ENCODE data around the gene PTPRU.
"Not testable (repeated sequence)": the region's sequence is repeated elsewhere in the genome, so short reads cannot be mapped to it uniquely, and the experiment has no call there.

Gene PTPRU

DNA sequence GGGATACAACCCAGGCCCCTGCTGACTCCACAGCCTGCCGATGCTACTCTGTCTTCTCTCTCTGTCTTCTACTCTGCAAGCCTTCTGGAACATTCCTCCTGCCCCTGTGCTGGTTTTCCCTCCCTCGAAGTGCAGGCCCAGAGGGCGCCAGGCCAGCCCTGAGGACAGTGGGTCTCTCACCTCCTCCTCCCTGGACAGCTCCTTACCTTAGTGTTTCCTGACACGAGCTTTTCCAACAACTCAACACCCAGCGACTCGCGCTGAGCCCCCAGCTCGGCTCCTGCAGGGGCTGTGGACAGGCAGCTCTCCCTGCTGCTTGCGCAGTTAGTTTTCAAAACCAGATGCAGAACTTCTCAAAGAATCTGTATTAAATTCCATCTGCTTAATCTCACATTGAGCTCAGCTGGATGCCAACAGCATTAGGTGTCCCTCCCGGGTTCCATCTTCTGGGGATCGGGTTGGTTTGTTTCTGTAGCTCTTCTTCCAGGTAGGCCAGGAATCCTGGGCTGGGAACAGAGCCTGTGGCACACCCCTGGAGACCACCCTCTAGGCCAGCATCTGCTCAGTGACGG lies 54.2 kb downstream of the PTPRU start:
- no peak for DNase-seq (ENCODE audit: low read depth)

DNA sequence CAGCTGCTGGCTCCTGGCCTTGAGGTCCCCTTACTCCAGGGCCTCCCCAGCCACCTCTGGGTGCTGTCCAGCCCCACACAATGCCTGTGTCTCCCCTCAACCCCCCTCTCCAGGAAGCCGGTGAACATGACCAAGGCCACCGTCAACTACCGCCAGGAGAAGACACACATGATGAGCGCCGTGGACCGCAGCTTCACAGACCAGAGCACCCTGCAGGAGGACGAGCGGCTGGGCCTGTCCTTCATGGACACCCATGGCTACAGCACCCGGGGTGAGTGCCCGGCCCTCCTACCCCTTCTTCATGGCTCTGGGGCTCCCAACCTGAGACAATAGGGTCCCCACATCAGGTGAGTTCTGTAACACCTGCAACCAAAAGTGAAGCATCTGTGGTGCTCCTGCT lies 55.4 kb downstream of the PTPRU start:
- no peak for DNase-seq (ENCODE audit: low read depth)

DNA sequence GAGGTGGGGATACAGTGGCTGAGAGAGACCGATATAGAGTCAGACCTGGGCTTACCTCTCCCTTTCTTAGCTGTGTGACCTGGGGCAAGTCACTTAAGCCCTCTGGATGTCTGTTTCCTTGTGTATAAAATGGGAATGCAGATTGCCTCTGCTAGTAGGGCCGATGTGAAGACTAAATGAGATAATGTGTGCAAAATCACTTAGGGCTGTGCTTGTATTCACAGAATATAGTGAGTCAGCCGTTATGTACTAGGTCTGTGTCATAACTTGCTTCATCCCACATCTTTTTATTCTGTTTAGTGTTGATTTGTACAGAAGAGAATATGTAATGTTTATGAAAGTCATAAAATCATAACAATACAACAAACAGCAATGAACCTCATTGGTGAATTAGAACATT lies 56.0 kb downstream of the PTPRU start:
- DNase-seq (ENCODE audit: low read depth): no peak

DNA sequence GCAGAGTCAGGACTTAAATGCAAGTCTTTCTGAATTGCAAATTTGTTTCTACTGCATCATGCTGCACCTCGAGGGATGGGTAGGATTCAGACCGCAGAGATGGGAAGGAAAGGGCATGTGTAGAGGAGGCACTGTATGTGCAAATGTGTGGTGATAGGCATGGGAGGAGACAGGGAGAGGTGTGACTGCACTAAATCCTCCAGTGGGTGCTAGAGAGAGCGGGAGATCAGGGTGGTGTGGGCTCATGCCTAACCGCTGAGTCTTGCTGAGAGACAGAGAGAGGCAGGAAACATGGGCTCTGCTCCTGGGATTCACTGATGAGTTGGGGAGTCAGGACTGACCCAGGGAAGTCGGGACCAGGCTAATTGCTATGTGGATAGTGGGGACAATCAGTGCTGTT lies 61.1 kb downstream of the PTPRU start:
- DNase-seq (ENCODE audit: low read depth): no peak

DNA sequence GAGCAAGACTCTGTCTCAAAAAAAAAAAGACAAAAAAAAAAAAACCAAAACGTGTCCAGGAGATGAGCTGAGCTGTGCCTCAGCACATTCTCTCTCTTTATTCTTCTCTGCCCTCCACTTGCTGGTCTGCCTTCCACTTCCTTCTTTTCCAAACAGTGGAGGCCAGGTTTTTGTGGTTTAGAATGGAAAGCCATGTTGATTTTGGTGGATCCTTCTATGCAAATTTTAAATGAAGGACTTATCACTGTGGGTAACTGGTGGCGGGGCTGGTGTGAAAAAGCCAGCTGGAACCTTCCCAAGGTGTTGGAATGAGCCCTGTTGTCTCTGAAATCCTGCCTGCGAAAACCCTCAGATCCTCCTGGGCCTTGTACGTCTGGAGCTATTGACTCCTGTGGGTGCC lies 61.9 kb downstream of the PTPRU start:
- DNase-seq (ENCODE audit: low read depth): no peak

DNA sequence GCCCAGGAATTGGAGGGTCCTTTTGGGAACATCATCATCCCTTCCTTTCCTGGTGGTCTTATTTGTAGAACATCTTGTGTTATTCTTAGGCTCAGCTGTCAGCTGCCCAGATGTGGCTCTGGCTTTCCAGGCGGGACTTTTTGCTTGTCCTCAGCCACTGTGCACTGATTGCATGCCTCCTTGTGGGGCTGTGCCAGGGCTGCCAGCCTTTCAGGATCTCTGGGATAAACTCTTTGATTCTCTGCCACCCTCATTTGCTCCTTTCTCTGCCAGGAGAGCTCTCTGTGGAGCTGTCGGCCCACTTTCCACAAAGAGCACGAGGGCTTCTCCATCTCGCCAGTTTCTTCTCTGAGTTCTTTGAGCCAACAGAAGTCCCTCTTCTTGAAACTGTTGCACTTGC lies 63.1 kb downstream of the PTPRU start:
- no peak for DNase-seq (ENCODE audit: low read depth)

DNA sequence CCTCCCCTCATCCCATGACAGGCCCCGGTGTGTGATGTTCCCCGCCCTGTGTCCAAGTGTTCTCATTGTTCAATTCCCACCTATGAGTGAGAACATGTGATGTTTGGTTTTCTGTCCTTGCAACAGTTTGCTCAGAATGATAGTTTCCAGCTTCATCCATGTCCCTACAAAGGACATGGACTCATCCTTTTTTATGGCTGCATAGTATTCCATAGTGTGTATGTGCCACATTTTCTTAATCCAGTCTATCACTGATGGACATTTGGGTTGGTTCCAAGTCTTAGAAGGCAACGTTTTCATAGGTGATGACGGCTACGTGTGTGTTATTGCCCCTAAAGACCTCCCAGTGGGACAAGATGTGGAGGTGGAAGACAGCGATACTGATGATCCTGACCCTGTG lies 65.4 kb downstream of the PTPRU start:
- DNase-seq (ENCODE audit: low read depth): not testable (repeated sequence)

DNA sequence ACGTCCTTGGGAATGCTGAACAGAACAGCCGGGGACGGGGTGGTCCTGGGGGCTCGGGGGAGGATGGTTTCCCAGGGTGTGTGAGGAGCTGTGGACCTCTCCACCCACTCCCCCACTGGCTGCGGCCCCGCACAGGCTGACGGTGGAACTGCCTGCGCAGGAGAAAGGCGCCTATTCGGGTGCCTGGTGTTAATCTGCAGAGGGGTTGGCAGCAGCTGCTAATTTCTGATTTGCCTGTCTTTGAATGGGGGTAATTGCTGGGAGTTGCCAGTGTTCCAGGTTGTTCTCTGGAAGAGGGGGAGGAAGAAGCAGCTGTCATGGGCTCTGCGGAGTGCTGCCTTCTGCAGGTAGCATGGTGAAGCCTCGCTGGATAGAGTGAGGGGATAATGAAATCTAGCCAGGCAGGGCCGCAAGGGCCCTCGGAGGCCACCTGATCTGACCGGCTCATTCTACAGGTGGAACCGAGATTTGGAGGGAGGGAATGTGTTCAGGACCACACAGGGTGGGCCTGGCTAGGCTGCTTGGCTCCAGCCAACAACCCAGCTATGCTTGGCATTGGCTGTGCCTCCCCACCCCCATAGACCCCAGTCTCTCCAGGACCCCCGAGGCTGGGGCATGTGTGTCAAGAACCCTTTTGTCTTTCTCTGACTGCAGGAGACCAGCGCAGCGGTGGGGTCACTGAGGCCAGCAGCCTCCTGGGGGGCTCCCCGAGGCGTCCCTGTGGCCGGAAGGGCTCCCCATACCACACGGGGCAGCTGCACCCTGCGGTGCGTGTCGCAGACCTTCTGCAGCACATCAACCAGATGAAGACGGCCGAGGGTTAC lies 67.1 kb downstream of the PTPRU start:
- DNase-seq (ENCODE audit: low read depth): no peak

DNA sequence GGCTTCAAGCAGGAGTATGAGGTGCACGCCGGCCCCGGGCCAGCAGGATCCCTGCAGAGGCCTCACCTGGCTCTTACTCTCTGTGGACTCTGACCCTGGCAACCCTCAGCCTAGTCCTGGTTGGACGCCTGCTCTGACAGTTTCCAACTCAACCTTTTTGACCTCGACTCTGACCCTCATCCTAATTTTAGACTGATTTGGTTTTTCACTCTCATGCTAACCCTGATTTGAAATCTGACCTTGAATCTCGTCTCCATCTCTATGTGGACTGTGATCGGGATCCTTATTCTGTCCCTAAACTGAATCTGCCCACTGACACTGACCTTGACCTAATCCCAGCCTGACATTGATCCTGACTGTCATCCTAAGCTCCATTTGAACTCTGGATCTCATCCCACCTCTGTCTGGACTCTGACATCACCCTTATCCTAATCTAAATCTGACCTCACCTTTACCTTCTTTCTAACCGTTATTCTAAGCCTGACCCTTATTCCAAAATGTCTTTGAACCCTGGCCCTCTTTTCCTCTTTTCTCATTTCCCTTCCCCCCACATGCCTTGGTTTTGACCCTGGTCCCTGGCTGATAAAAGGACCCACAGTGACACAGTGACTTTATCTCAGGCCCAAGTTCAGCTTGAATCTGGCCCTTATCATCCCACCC lies 67.8 kb downstream of the PTPRU start:
- DNase-seq (ENCODE audit: low read depth): no peak

DNA sequence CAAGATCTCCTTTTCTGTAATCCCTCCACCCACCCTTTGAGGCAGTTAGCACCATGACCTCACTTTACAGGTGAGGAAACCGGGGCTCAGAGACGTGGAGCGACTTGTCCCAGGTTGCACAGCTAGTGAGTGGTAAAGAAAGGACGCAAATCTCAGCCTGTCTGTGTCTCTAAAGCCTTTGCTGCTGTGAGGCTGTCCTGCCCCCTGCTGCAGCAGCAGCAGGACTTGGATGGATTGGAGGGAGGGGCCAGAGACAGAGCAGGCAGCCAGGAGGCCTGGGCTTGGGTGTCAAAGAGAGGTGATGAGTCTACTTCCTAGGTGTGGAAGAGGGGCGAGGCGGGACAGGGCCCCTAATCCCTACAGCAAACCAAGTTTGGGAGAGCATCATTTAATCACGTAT lies 69.6 kb downstream of the PTPRU start:
- DNase-seq (ENCODE audit: low read depth): no peak

DNA sequence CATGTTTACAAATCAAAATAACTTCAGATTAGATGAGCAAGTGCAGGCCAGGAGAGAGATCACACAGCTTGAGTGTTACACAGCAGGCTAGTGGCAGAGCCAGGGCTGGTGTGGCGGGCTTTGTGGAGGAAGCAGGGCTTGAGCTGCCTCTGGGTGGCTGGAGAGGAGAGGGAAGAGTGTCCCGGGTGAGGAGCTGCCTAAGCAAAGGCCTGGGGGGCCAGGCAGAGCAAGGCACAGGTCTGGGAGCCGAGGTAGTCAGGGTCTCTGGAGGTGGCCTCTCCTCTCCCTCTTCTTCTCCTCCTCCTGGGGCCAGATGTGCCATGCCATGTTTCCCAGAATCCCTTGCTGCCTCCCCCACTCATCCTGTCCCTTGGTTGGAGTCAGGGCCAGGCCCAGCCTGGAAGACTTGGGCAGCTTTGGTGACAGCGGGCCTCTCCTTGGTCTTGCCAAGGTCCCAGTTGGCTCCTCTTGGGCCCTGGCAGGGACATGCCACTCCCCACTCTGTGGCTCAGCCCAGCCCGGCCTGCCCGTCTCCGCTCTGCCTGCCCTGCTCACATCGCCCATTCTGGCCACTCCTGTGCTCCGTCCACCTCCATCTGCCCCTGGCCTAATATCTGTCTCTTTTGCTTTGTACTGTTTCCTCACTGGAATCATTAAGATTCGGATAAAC lies 70.3 kb downstream of the PTPRU start:
- no peak for DNase-seq (ENCODE audit: low read depth)

DNA sequence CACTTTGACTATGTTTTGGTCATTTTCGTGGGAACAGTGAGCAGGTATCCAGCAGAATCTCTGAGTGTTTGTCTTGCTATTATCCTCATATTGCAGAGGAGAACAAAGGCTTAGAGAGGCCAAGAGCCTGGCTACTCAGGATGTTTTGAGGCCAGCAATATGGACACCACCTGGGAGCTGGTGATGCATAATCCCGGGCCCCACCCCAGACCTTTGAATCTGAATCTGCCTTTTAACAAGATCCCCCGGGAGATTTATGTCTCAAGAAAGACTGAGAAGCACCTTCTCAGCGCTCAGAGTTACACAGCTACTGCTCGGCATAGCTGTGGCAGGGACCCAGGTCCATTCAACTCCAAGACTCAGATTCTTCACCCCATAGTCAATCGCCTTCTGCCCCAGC lies 72.8 kb downstream of the PTPRU start:
- DNase-seq (ENCODE audit: low read depth): no peak

DNA sequence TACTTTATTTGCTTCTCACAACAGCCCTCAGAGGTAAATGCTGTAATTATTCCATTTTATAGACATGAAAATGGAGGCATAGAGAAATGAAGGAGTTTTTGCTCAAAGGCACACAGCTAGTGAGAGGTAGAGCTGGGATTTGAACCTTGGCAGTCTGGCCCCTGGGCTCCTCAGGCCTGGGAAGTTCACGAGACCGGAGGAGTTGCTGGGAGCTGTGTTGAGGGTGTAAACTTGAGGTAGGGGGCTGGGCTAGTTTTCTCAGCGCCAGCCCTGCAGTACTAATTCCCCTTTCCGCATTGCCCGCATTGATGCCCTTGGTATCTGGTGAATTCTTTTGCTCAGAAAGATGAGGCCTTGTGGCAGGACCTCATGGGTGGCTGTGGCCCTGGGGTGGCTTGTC lies 73.3 kb downstream of the PTPRU start:
- no peak for DNase-seq (ENCODE audit: low read depth)

DNA sequence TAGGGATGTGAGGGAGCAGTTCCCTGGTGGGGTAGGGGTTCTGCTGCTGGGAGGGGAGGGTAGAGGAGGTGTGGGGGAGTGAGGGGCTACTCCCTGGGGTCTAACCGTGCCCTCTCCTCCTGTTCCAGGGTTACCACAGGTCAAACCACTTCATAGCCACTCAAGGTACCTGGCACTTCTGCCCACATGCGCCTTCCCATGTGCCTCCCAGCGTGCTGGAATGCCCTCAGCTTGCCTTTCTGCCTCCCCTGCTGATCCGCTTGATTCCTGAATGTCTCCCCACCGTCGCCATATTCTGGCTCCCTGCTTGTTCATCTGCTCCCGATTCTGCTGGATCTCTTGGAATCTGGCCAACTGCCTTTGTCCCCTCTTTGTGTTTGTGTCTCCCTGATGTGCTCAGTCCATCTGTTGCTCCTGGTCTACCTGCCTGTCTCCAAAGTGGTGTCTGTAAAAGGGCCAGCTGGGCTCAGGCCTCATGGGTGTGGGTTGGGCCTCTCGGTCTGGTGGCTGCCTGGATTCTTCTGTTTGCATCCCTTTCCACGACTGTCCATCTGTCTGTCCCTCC lies 74.4 kb downstream of the PTPRU start:
- no peak for DNase-seq (ENCODE audit: low read depth)

DNA sequence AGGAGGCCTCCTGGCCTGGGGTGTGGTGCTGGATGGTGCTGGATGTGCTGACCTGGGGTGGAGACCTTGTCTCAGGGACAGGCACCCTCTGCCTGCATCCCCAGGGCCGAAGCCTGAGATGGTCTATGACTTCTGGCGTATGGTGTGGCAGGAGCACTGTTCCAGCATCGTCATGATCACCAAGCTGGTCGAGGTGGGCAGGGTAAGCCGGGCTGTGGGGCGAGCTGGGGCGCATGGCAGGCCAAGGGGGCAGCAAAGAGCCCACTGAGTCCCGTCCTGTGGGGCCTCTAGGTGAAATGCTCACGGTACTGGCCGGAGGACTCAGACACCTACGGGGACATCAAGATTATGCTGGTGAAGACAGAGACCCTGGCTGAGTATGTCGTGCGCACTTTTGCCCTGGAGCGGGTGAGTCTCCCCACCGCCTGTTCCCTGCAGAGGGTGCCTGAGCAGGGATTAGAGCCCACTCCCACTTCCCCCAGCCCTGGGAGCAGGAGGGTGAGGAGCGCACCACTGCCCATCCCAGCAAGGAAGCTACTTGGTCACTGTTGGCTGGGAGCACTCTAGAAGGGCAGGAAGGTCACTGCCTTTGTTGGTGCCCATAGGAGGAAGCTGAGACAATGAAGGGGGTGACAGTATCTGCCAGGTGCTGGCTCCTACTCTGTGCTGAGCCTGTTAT lies 75.2 kb downstream of the PTPRU start:
- no peak for DNase-seq (ENCODE audit: low read depth)

DNA sequence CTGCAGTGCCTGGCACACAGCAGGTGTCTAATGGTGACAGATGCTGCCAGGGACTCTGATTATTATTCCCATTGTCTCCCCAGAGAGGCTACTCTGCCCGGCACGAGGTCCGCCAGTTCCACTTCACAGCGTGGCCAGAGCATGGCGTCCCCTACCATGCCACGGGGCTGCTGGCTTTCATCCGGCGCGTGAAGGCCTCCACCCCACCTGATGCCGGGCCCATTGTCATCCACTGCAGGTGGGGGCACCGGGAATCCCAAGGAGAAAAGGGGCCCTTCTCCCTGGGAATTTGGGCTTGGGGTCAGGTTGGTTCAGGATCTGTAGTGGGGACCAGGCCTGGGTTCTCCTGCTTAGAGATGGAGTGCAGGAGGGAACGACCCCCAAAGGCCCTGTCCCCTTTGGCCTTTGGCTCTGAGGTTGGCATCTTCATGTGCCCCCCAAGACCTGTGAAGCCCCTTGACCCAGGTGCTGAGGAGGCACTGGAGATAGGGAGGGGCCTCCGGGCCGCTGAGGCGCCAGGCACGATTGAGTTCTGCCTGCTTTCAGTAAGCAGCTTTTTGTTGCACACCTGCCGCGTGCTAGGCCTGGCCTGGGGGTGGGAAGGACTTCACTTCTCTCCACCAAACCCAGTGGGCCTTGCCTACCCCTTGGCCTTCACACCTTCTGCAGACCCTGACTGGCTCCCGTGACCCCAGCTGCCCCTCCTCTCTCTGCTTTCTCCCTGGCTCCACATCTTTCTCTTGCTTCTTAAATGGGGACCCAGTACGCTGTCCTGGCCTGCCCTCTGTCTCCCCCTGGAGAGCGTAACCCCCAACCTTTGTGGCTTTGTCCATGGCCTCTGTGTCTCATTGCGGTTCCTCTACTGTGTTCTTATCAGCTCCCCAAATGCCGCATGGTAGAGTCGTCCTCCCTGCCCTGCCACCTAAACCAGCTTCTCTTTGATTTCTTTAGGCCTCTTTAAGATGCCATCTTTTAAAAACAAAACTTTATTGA lies 76.4 kb downstream of the PTPRU start:
- no peak for DNase-seq (ENCODE audit: low read depth)

DNA sequence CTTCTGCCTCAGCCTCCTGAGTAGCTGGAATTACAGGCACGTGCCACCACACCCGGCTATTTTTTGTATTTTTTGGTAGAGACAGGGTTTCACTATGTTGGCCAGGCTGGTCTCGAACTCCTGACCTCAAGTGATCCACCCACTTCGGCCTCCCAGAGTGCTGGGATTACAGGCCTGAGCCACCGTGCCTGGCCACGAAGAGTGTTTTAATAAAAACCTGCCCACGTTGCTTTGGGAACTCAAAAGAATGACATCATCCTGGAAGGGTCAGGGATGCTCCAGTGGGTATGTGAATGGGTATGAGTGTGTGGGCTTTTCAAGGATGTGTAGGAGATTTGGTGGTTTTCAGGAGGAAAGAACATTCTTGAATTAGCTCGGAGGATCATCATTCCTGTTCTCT lies 78.4 kb downstream of the PTPRU start:
- DNase-seq (ENCODE audit: low read depth): not testable (repeated sequence)

DNA sequence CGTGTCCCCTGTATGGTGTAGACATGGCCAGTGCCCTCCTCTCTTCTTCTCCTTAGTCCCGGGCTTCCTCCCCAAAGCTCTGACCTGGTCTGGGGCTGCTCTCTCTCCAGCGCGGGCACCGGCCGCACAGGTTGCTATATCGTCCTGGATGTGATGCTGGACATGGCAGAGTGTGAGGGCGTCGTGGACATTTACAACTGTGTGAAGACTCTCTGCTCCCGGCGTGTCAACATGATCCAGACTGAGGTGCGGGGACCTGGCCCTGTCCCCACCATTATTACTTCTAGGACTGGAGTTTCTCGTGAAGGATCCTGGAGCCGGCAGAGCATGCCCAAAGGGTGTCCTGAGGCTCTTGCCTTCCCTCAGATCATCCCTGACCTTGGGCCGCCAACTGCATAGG lies 78.9 kb downstream of the PTPRU start:
- no peak for DNase-seq (ENCODE audit: low read depth)

DNA sequence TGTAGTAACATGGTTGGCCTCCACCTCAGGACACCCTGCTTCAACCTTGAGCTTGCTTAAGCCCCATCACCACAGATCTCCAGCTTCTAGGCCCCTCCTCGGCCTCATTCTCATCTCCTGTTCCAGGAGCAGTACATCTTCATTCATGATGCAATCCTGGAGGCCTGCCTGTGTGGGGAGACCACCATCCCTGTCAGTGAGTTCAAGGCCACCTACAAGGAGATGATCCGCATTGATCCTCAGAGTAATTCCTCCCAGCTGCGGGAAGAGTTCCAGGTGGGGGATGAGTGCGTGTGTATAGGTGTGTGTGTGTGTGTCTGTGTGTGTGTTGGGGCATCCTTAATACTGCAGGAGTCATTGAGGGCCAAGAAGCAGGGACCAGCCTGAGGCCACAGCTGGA lies 79.6 kb downstream of the PTPRU start:
- DNase-seq (ENCODE audit: low read depth): no peak

DNA sequence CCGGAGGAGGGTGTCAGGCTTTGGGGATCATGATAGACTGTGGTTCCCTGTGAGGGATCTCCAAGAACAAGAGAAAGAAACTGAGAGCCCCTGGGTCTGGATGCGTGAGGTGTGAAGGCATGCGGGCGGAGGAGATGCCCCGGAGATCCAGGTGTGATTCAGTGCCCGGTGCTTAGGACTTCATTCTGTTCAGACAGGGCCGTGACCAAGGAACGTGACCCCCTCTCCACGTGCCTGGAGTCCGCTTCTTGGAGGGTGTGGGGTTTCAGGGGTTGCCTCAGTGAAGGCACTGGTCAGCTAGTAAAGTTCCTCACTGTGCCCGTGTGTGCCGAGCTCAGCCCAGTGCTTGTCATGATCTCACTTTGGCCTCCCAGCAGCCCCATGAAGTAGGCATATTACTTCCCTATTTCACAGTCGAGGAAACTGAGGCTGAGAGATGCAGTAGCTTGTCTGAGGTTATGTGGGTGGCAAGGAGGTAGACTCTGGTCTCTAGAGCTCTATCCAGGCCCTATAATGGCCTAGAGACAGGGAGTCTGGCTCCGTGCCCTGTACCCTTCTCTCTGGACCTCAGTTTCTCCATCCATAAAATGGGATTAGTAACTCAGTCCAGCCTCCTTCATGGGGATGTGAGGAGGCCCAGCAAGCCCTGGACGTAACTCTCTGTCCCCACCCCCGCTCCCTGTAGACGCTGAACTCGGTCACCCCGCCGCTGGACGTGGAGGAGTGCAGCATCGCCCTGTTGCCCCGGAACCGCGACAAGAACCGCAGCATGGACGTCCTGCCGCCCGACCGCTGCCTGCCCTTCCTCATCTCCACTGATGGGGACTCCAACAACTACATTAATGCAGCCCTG lies 81.0 kb downstream of the PTPRU start:
- no peak for DNase-seq (ENCODE audit: low read depth)

Data from HS-5 (cell line).